ENCODE results near the gene STARD10. TPM values are rescaled to one million over a fixed set of nuclear protein-coding genes. Genes with fewer than 3 reads are reported as not detected.

The STARD10 gene
- total RNA-seq, 1 experiment from 2014 or later = 58.4 TPM

- POLR2A ChIA-PET = interaction anchor here (0.8 to 1.4 kb wide), 2 partner anchors 11 to 12 kb away, joined by 3 to 7 read pairs; partner anchors contain the start of gene STARD10
- Histone ChIP-seq H3K4me2 (ENCODE audit: low read length) (peak overlapping the region; percentile 78), H2AFZ (ENCODE audit: low read depth, low read length, poor library complexity, severe bottlenecking) (no peak overlapping the region), H3K79me2 (ENCODE audit: insufficient read depth, low read length) (no peaks in the 10 kb centered on the region), H3K4me3 (replicated peaks in 1 of 2; ENCODE audit: low read depth in 1 of 2, low read length in 2 of 2) (peak overlapping the region; percentile 59 to 79), H3K9me2 (ENCODE audit: insufficient read depth) (no peaks in the 10 kb centered on the region), H3K27ac (ENCODE audit: low read depth, low read length) (peak overlapping the region; percentile 46; the same call in 1 of the 2 replicates), H3K9ac (ENCODE audit: low read length) (peak overlapping the region; percentile 0; the same call in 1 of the 2 replicates), H3K4me1 (ENCODE audit: control insufficient read depth in 1 of 2, insufficient read depth in 2 of 2, low read length in 2 of 2) (peaks cover 12 to 52% of the 10 kb centered on the region in 2 experiments), H3K9me3 (ENCODE audit: control insufficient read depth in 1 of 2, insufficient read depth in 1 of 2, low read depth in 1 of 2, low read length in 2 of 2) (no peaks in the 10 kb centered on the region), H3K36me3 (ENCODE audit: control insufficient read depth in 1 of 2, insufficient read depth in 2 of 2, low read length in 2 of 2) (no peaks in the 10 kb centered on the region), H4K20me1 (ENCODE audit: insufficient read depth) (no peaks in the 10 kb centered on the region), H3K27me3 (ENCODE audit: insufficient read depth, low read length) (no peaks in the 10 kb centered on the region)
- CTCF ChIA-PET = interaction anchor here (1.2 to 2.5 kb wide), 4 partner anchors 11 to 59 kb away, joined by 3 to 21 read pairs (median 4); partner anchors contain the start of gene STARD10
- peak; percentile 55 for ATAC-seq
- no peak for TF ChIP-seq CEBPB (IDR thresholded peaks at IDR 0.05; ENCODE audit: low read depth)
- peak; percentile 83 for TF ChIP-seq FOSL1 (IDR thresholded peaks at IDR 0.05; ENCODE audit: low read depth)
- TF ChIP-seq TCF7L2 (IDR thresholded peaks at IDR 0.05; ENCODE audit: borderline replicate concordance, extremely low read depth, insufficient read depth, insufficient read length) = no peak
- TF ChIP-seq YY1 (IDR thresholded peaks at IDR 0.05; ENCODE audit: extremely low read depth, insufficient replicate concordance, low read depth, low read length) = peak; percentile 38
- peak; percentile 1; the same call in 1 of the 2 replicates for TF ChIP-seq SP1 (IDR thresholded peaks at IDR 0.05; ENCODE audit: low read depth)
- no peak for TF ChIP-seq REST (IDR thresholded peaks at IDR 0.05; ENCODE audit: low read depth)
- DNase-seq (ENCODE audit: low read depth, low spot score) = no peak
- intact Hi-C loops (cut with micrococcal nuclease) = no loop called here
- BruUV-seq (replicated peaks) = no TSS peak
- RAD21 ChIA-PET (ENCODE audit: low non-redundant PET in 1 of 2, low total read pairs in 2 of 2, uncharacterized antibody in 2 of 2, unreplicated experiment in 2 of 2) = no interaction called here
Observed at GRCh38 chr11:72782081-72782920, 11.5 kb downstream of the STARD10 start.

Data from HCT116 (cell line).